Body of pancreas (tissue), 4 donors: Measurements from ENCODE around the gene NOTCH3. TPM values are rescaled to one million over a fixed set of nuclear protein-coding genes. Genes with fewer than 3 reads are reported as not detected.

ENCODE experiments used
- ATAC-seq: fragments of 150-250 bp; one replicate; pipeline ENCODE4 v1.9.1; 2016
- DNase-seq, 4 donors: peaks; one replicate each; pipeline ENCODE4 v3.0.0-alpha.2; 2019
- H3K27ac ChIP-seq, 4 donors: fragments of 200-600 bp; sonication (generic); 1 replicate in 3 of 4; 2 replicates in 1 of 4; pipeline versions ENCODE4 v1.5.1 to v1.6.1; 2016 to 2019; ENCODE audit warnings: mild to moderate bottlenecking in 1 of 4, mixed read lengths in 1 of 4, moderate library complexity in 1 of 4
- H3K27me3 ChIP-seq, 2 donors: fragments of 200-600 bp; sonication (generic); one replicate each; pipeline ENCODE4 v1.6.0; 2016; ENCODE audit warnings: mild to moderate bottlenecking in 1 of 2
- H3K36me3 ChIP-seq, 2 donors: fragments of 200-600 bp; sonication (generic); replicated peaks in 1 of 2; 2 replicates each; pipeline ENCODE4 v1.5.1; 2016; ENCODE audit warnings: low read depth in 2 of 2; ENCODE audit not compliant: insufficient read depth in 1 of 2
- H3K4me1 ChIP-seq: fragments of 200-600 bp; sonication (generic); one replicate; pipeline ENCODE4 v1.6.0; 2016
- H3K4me3 ChIP-seq, 2 donors: fragments of 200-600 bp; sonication (generic); 1 replicate in 1 of 2; 2 replicates in 1 of 2; pipeline ENCODE4 v1.5.1; 2016 to 2019
- H3K9me3 ChIP-seq, 3 donors: fragments of 200-600 bp; sonication (generic); 1 replicate in 2 of 3; 2 replicates in 1 of 3; pipeline ENCODE4 v1.5.1; 2016
- POLR2A ChIP-seq, 3 donors: fragments of 450-650 bp; IDR thresholded peaks; one replicate each; pipeline ENCODE4 v1.6.1; 2016; ENCODE audit warnings: antibody characterized with exemption in 3 of 3, mild to moderate bottlenecking in 2 of 3
- WGBS, 2 donors: methylation state at CpG; one replicate each; pipeline ENCODE4 v1.1.5; 2017; 5-methylcytosine and 5-hydroxymethylcytosine counted together
- intact Hi-C: fragments of 100-400 bp; cut with DNase I; formaldehyde crosslinking; loops from one replicate; pipeline ENCODE4 v1.15.1; 2023
- total RNA-seq, 2 donors: library from RNA; depleted of rRNA; stranded (reverse); fragments of >200 nt; gene quantifications; one replicate each; pipeline ENCODE4 v1.1.0, GENCODE V29; 2016
- TF ChIP-seq, protein P1 (sequence below), 7 experiments: fragments of 450-650 bp in 4 of 7; fragments of 200-600 bp in 3 of 7; sonication (generic) in 3 of 7; IDR thresholded peaks; one replicate each; pipeline ENCODE4 v1.5.1; 2016 to 2019; ENCODE audit warnings: antibody characterized with exemption in 7 of 7

NOTCH3 gene
- total RNA-seq, 2 donors from 2014 or later = 20.2 to 33.9 TPM

DNA sequence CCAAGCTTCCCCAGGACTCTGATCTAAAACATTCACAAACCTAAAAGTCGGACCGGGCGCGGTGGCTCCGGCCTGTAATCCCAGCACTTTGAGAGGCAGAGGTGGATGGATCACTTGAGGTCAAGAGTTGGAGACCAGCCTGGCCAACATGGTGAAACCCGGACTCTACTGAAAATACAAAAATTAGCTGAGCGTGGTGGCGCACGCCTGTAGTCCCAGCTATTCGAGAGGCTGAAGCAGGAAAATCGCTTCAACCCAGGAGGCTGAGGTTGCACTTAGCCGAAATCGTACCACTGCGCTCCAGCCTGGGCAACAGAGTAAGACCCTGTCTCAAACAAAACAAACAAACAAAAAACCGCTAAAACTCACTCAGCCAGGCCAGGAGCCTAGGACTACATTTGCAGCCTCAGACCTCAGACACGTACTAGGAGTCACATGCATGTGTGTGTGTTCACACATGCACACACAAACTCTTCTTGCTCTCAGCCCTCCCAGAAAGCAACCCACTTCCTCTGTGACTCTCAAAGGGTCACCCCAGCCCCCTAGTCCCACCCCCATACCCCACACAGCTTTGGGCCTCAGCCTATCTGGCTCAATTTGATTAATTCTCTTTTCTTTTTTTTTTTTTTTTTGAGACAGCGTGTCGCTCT is 704 bp upstream of the NOTCH3 start:
- Histone ChIP-seq H3K27ac (no peak overlapping the region), H3K36me3 (no peaks in the 10 kb centered on the region), H3K9me3 (no peaks in the 10 kb centered on the region), H3K27me3 (no peaks in the 10 kb centered on the region), H3K4me3 (no peak overlapping the region), H3K4me1 (peaks cover 18% of the 10 kb centered on the region)
- DNase-seq (no peak), ATAC-seq (no peak)
- TF ChIP-seq, protein P1, sequence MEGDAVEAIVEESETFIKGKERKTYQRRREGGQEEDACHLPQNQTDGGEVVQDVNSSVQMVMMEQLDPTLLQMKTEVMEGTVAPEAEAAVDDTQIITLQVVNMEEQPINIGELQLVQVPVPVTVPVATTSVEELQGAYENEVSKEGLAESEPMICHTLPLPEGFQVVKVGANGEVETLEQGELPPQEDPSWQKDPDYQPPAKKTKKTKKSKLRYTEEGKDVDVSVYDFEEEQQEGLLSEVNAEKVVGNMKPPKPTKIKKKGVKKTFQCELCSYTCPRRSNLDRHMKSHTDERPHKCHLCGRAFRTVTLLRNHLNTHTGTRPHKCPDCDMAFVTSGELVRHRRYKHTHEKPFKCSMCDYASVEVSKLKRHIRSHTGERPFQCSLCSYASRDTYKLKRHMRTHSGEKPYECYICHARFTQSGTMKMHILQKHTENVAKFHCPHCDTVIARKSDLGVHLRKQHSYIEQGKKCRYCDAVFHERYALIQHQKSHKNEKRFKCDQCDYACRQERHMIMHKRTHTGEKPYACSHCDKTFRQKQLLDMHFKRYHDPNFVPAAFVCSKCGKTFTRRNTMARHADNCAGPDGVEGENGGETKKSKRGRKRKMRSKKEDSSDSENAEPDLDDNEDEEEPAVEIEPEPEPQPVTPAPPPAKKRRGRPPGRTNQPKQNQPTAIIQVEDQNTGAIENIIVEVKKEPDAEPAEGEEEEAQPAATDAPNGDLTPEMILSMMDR (IDR thresholded peaks at IDR 0.05) = no peak
- TF ChIP-seq POLR2A (IDR thresholded peaks at IDR 0.05) = no peak
- intact Hi-C loops = no loop called here
- WGBS, 2 donors = 88 to 96% methylated on average over 11 to 18 of the region's 18 CpGs

DNA sequence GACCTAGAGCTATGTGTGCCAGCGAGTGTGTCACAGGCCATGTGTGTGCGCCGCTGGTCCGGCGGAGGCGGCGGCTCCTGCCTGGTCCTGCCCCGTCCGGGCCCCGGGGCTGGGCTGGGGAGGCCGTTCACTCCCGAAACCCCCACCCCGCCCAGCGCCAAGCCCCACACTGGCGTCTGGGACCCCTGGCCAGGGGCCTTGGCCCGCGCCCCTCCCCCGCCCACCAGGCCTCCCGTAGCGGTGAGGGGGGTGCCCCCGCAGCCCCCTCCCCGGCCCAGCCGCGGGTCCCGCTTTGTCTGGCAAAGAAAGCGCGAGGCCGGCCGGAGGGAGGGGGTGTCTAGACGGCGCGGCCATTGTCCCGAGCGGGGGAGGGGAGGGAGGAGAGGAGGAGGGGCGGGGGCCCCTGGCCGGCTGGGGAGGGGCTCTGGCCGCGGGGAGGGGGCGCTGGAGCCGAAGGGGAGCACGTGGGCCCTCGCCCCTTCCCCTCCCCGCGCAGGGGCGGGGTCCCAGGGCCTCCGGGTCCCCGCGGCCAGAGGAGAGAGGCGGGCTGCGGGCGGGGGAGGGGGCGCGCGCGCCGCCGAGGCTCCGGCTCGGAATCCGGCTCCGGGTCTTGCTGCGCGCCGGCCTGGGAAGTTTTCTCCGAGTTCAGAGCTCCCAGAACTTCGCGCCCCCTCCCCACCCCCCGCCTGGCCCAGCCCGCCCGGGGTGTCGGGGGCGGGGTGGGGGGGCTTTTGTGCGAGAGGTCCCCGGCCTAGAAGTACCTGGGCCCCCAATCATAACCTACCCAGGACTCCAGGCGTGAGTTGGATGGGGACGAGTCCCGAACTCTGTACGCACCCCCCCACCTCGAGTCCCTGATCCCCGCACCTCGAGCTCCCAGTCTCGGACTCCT is 888 bp downstream of the NOTCH3 start:
- TF ChIP-seq POLR2A (IDR thresholded peaks at IDR 0.05) = no peak
- TF ChIP-seq, protein P1 (IDR thresholded peaks at IDR 0.05) = no peak
- Histone ChIP-seq H3K36me3 (no peaks in the 10 kb centered on the region), H3K4me3 (peak overlapping the region; percentile 30 to 47), H3K4me1 (peaks cover 28% of the 10 kb centered on the region), H3K27me3 (no peaks in the 10 kb centered on the region), H3K9me3 (no peaks in the 10 kb centered on the region), H3K27ac (peak overlapping the region; percentile 36 to 79 (median 68))
- DNase-seq (peak; percentile 37 to 62 (median 52)), ATAC-seq (peak; percentile 10)
- WGBS, 2 donors = 5 to 53% methylated on average over 11 to 44 of the region's 82 CpGs
- intact Hi-C loops = no loop called here

DNA sequence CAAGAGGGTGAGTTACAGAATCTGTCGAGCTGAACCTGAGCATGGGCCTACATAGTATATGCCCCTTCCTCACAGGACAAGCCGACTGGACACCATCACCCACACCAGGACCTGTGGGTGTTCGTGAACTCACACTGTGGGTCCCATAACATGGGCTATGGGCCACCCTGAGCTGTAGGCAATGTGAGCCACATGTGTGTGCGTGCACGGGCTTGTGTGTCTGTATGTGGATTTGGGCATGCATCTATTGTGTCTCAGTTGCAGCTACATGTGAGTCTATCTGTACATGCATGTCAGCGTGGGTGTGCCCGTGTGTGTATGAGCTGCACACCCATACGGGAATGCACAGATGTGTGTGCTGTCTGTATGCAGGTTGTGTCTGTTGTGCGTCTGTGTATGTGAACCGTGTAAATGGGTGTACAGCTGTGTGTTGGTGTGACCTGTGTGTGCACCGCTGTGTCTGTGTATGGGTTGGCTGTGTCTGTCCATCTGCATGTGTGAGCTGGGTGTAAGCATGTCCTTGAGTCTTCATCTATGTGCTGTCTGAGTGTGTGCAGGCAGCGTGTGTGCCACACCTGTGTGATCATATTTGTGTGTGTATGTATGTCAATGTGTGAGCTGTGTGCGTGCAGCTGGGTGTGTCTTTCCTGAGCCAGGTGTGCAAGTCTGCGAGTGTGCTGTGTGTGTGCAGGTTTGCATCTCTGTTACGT is 1.7 kb downstream of the NOTCH3 start:
- TF ChIP-seq POLR2A (IDR thresholded peaks at IDR 0.05) = no peak
- TF ChIP-seq, protein P1 (IDR thresholded peaks at IDR 0.05) = no peak
- ATAC-seq = no peak
- H3K9me3 ChIP-seq = no peaks in the 10 kb centered on the region
- DNase-seq = no peak
- intact Hi-C loops = no loop called here
- peaks cover 28% of the 10 kb centered on the region for H3K4me1 ChIP-seq
- no peak overlapping the region for H3K4me3 ChIP-seq
- no peaks in the 10 kb centered on the region for H3K36me3 ChIP-seq
- WGBS, 2 donors = 78 to 80% methylated on average over 5 to 15 of the region's 15 CpGs
- no peaks in the 10 kb centered on the region for H3K27me3 ChIP-seq
- H3K27ac ChIP-seq = peak overlapping the region in 3 of 4 donors; percentile 66 to 79 (median 69)

DNA sequence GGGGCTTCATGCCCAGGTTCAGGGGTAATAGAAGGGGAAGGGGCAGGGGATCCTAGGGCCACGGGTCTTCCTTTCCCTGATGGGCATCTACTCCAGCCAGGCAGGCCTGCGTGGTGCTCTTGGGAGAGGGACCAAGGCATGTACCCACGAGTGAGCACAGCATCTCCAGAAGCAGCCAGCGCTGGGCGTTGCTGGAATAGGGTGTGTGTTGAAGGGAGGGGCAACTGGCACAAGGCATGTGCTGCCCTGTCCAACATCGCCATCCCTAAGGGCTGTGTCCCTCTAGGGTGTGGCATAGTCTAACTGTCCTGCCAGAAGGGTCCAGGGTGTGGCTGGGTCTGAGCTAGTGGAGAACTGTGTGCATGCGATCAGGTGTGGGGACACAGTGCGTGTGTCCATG is 2.9 kb downstream of the NOTCH3 start:
- no peak overlapping the region for H3K4me3 ChIP-seq
- no peak for DNase-seq
- intact Hi-C loops = no loop called here
- no peak for ATAC-seq
- H3K4me1 ChIP-seq = peaks cover 28% of the 10 kb centered on the region
- H3K36me3 ChIP-seq = no peaks in the 10 kb centered on the region
- no peaks in the 10 kb centered on the region for H3K9me3 ChIP-seq
- WGBS, 2 donors = 33 to 45% methylated on average over 5 to 8 of the region's 8 CpGs
- peak overlapping the region in 1 of 4 donors; percentile 4 for H3K27ac ChIP-seq
- H3K27me3 ChIP-seq = no peaks in the 10 kb centered on the region
- no peak for TF ChIP-seq POLR2A (IDR thresholded peaks at IDR 0.05)
- TF ChIP-seq, protein P1 (IDR thresholded peaks at IDR 0.05) = no peak
